ENCODE results near the gene LRRC40. TPM values are rescaled to one million over a fixed set of nuclear protein-coding genes. Genes with fewer than 3 reads are reported as not detected.
"Not testable (repeated sequence)": the region's sequence is repeated elsewhere in the genome, so short reads cannot be mapped to it uniquely, and the experiment has no call there.

The LRRC40 gene
- total RNA-seq, 1 donor from 2014 or later = 10.3 TPM

- Histone ChIP-seq H3K9me3 (no peaks in the 10 kb centered on the region), H3K4me3 (no peak overlapping the region), H3K4me1 (peaks cover 48% of the 10 kb centered on the region), H3K36me3 (peaks cover 26% of the 10 kb centered on the region), H3K27ac (no peak overlapping the region), H3K27me3 (no peaks in the 10 kb centered on the region)
- no peak for ATAC-seq
- no peak for DNase-seq
- intact Hi-C loops (cut with DNase I) = no loop called here
- TF ChIP-seq CTCF (IDR thresholded peaks at IDR 0.05) = no peak
Observed at GRCh38 chr1:70208292-70208691, 2.9 kb upstream of the LRRC40 start.

GRCh38 chr1:70207492-70207891 is 2.1 kb upstream of the LRRC40 start:
- DNase-seq = no peak
- Histone ChIP-seq H3K4me3 (no peak overlapping the region), H3K9me3 (no peaks in the 10 kb centered on the region), H3K27ac (no peak overlapping the region), H3K36me3 (peaks cover 20% of the 10 kb centered on the region), H3K27me3 (no peaks in the 10 kb centered on the region), H3K4me1 (peaks cover 50% of the 10 kb centered on the region)
- ATAC-seq = no peak
- intact Hi-C loops (cut with DNase I) = no loop called here
- no peak for TF ChIP-seq CTCF (IDR thresholded peaks at IDR 0.05)

- peak overlapping the region; percentile 94 for H3K4me3 ChIP-seq
- DNase-seq; intact Hi-C loops (cut with DNase I); H3K27me3 ChIP-seq; ATAC-seq; H3K9me3 ChIP-seq: not testable (repeated sequence)
- peaks cover 17% of the 10 kb centered on the region for H3K36me3 ChIP-seq
- H3K27ac ChIP-seq = peak overlapping the region; percentile 97
- H3K4me1 ChIP-seq = peaks cover 50% of the 10 kb centered on the region
Observed at GRCh38 chr1:70206833-70207232, 1.5 kb upstream of the LRRC40 start.

GRCh38 chr1:70205071-70205433 is 327 bp downstream of the LRRC40 start:
- peak overlapping the region; percentile 97 for H3K27ac ChIP-seq
- no peak for DNase-seq
- no peaks in the 10 kb centered on the region for H3K9me3 ChIP-seq
- intact Hi-C loops (cut with DNase I) = no loop called here
- H3K4me1 ChIP-seq = peaks cover 47% of the 10 kb centered on the region
- ATAC-seq = no peak
- TF ChIP-seq CTCF (IDR thresholded peaks at IDR 0.05) = no peak
- peaks cover 17% of the 10 kb centered on the region for H3K36me3 ChIP-seq
- peak overlapping the region; percentile 94 for H3K4me3 ChIP-seq
- no peaks in the 10 kb centered on the region for H3K27me3 ChIP-seq

- Histone ChIP-seq H3K36me3 (peaks cover 17% of the 10 kb centered on the region), H3K27ac (peak overlapping the region; percentile 97), H3K4me3 (peak overlapping the region; percentile 94), H3K9me3 (no peaks in the 10 kb centered on the region), H3K4me1 (peaks cover 44% of the 10 kb centered on the region), H3K27me3 (no peaks in the 10 kb centered on the region)
- intact Hi-C loops (cut with DNase I) = no loop called here
- no peak for TF ChIP-seq CTCF (IDR thresholded peaks at IDR 0.05)
- ATAC-seq (no peak), DNase-seq (no peak)
Observed at GRCh38 chr1:70204600-70204999, 779 bp downstream of the LRRC40 start.

GRCh38 chr1:70204139-70204538 is 1.2 kb downstream of the LRRC40 start:
- TF ChIP-seq CTCF (IDR thresholded peaks at IDR 0.05) = no peak
- intact Hi-C loops (cut with DNase I) = no loop called here
- ATAC-seq (no peak), DNase-seq (no peak)
- H3K4me3 ChIP-seq = peak overlapping the region; percentile 94
- H3K36me3 ChIP-seq = peaks cover 17% of the 10 kb centered on the region
- peaks cover 41% of the 10 kb centered on the region for H3K4me1 ChIP-seq
- no peaks in the 10 kb centered on the region for H3K9me3 ChIP-seq
- no peaks in the 10 kb centered on the region for H3K27me3 ChIP-seq
- H3K27ac ChIP-seq = no peak overlapping the region
